Ishikawa (cell line): Measurements from ENCODE around the gene COL23A1.

Experiments used
- CEBPB ChIP-seq: IDR thresholded peaks from 2 replicates; pipeline ENCODE4 v1.6.1; 2012
- CREB1 ChIP-seq: IDR thresholded peaks from 2 replicates; pipeline ENCODE4 v1.6.1; 2012; ENCODE audit warnings: low read depth
- EGR1 ChIP-seq: IDR thresholded peaks from 2 replicates; pipeline ENCODE4 v1.6.1; 2012
- EP300 ChIP-seq: IDR thresholded peaks from 2 replicates; pipeline ENCODE4 v1.6.1; 2012; ENCODE audit warnings: borderline replicate concordance
- FOXM1 ChIP-seq: IDR thresholded peaks from 2 replicates; pipeline ENCODE4 v1.6.1; 2012; ENCODE audit warnings: low read depth, borderline replicate concordance
- MAX ChIP-seq: IDR thresholded peaks from 2 replicates; pipeline ENCODE4 v1.6.1; 2012
- NFIC ChIP-seq: IDR thresholded peaks from 2 replicates; pipeline ENCODE4 v1.6.1; 2012
- RAD21 ChIP-seq: IDR thresholded peaks from 2 replicates; pipeline ENCODE4 v1.6.1; 2012; ENCODE audit warnings: low read depth
- REST ChIP-seq: IDR thresholded peaks from 2 replicates; pipeline ENCODE4 v1.6.1; 2012; ENCODE audit warnings: low read depth, mild to moderate bottlenecking
- TAF1 ChIP-seq: IDR thresholded peaks from 2 replicates; pipeline ENCODE4 v1.6.1; 2012; ENCODE audit warnings: low read depth, mild to moderate bottlenecking
- TCF12 ChIP-seq: IDR thresholded peaks from 2 replicates; pipeline ENCODE4 v1.6.1; 2012; ENCODE audit warnings: low read depth
- TEAD4 ChIP-seq: IDR thresholded peaks from 2 replicates; pipeline ENCODE4 v1.6.1; 2012
- USF1 ChIP-seq: IDR thresholded peaks from 2 replicates; pipeline ENCODE4 v1.6.1; 2012
- YY1 ChIP-seq: IDR thresholded peaks from 2 replicates; pipeline ENCODE4 v1.6.1; 2012; ENCODE audit warnings: low read depth
- ZBTB7A ChIP-seq: IDR thresholded peaks from 2 replicates; pipeline ENCODE4 v1.6.1; 2012; ENCODE audit warnings: low read depth

The COL23A1 gene

GRCh38 chr5:178314061-178314660 is 276.0 kb downstream of the COL23A1 start:
- TF ChIP-seq FOXM1 = no peak
- TF ChIP-seq EGR1 = no peak
- TF ChIP-seq EP300 = no peak
- no peak for TF ChIP-seq TAF1
- TF ChIP-seq YY1 = no peak
- no peak for TF ChIP-seq USF1
- no peak for TF ChIP-seq CEBPB
- TF ChIP-seq RAD21 = no peak
- no peak for TF ChIP-seq MAX
- TF ChIP-seq REST = no peak
- TF ChIP-seq TEAD4 = no peak

GRCh38 chr5:178313316-178313715 is 276.9 kb downstream of the COL23A1 start:
- no peak for TF ChIP-seq TAF1

GRCh38 chr5:178312880-178313282 is 277.3 kb downstream of the COL23A1 start:
- TF ChIP-seq YY1 (no peak), TCF12 (no peak), CREB1 (no peak), FOXM1 (no peak), ZBTB7A (no peak), TAF1 (no peak), EP300 (no peak), USF1 (no peak), MAX (no peak), EGR1 (no peak), TEAD4 (no peak), RAD21 (no peak), CEBPB (no peak), NFIC (no peak), REST (no peak)

GRCh38 chr5:178310130-178310865 is 279.9 kb downstream of the COL23A1 start:
- no peak for TF ChIP-seq TAF1
- no peak for TF ChIP-seq TEAD4
- TF ChIP-seq FOXM1 = no peak
- no peak for TF ChIP-seq YY1
- no peak for TF ChIP-seq MAX
- TF ChIP-seq EP300 = no peak
- TF ChIP-seq ZBTB7A = no peak

- TF ChIP-seq REST (no peak), EGR1 (no peak), MAX (no peak), TEAD4 (no peak), RAD21 (no peak), EP300 (no peak), NFIC (no peak), YY1 (no peak)
Measured at GRCh38 chr5:178309271-178310013, 280.8 kb downstream of the COL23A1 start.
